ENCODE measurements around the gene LRRC1.

Gene LRRC1

GRCh38 chr6:53847796-53848314 lies 53.0 kb downstream of the LRRC1 start:
- no peak for DNase-seq (ENCODE audit: low spot score)

DNA sequence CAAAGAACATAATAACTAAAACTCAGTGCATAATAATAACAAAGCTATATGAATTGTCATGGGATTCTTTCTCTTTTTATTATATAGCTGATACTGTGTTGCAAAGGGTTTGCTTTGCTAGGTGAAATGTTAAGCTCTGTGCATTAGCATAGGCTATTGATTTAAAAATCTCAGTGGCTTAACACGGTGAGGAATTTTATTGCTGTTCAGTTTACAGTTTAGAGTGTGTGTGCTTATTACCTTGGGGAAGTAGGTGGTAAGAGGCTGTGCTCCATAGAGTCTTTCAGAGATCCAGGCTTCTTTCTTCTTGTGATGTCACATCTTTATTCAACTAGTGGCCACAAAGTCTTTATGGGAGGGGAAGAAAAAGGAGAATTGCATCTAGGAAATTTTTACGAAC lies 55.7 kb downstream of the LRRC1 start:
- DNase-seq (ENCODE audit: low spot score) = no peak

DNA sequence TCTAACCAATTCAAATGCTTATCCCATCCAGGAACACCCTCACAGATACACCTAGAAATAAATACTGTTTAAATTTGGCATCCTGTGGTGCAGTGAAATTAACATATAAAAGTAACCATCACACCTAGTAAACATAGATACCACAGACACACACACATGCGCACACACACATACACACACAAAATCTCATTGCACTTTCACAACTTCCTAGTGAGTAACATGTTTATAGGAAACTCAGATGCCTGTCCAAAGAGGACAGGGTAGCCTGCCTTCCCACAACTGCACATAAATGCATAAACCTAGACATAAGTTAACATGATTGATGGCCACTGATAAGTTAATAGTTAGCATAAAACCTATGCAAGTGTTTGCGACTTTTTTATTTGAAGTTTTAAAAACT lies 56.8 kb downstream of the LRRC1 start:
- no peak for DNase-seq (ENCODE audit: low spot score)

GRCh38 chr6:53852805-53853204 lies 58.0 kb downstream of the LRRC1 start:
- no peak for DNase-seq (ENCODE audit: low spot score)

DNA sequence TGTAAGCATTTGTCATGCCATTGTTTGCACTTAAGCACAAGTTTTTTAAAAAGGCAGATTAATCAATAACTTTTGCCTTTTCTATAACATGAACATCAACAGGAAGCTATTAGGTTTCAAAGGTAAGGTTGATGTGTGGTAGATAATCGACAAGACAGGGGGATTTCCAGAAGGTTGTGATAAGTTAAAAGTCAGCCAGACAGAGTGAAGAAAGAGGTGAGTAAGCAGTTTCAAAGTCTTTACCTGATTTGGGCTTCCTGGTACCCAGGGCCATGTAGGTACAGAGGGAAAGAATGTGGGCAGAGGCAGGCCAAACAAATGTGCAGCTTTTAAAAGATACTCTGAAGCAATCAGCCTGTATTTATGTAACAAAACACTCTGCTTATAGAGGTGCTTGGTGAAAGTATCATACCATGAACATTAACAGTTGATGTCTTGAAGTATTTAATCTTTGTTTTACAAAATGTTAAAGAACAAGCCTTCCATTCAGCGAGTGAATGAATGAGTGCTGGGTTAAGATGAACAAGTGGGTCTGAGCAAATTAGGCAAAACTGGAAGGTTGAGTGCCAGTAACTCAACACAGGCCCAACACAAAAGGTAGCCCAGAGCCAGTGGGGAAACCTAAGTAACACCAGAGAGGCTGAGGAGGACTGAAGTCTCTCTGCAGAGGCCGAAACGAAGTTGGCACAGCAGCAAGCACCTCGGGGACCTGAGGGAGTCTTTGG lies 60.2 kb downstream of the LRRC1 start:
- DNase-seq (ENCODE audit: low spot score) = no peak

DNA sequence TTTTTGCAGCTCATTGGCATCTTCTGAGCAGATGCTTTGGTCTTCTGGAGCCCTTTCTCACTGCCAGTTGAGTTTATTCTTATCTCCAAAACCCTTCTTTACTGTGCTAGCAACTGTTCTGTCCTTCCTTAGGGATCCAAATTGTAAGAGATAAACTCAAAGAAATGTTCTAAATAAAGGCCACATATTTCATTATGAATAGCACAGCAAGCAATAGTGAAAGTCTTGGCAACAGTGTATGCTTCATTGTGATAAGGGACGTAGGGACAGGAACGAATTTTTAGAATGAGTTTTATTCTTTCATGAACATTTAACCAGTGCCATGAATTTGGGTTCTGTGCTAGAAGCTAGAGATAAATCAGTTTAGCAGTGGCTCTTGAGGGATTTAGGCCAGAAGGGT lies 61.1 kb downstream of the LRRC1 start:
- no peak for DNase-seq (ENCODE audit: low spot score)

GRCh38 chr6:53857318-53858094 lies 62.7 kb downstream of the LRRC1 start:
- DNase-seq (ENCODE audit: low spot score) = no peak

- DNase-seq (ENCODE audit: low spot score) = no peak
Observed at GRCh38 chr6:53858196-53858595, 63.4 kb downstream of the LRRC1 start.

GRCh38 chr6:53858913-53859312 lies 64.1 kb downstream of the LRRC1 start:
- DNase-seq (ENCODE audit: low spot score) = no peak

GRCh38 chr6:53860511-53860910 lies 65.7 kb downstream of the LRRC1 start:
- peak; percentile 68 for DNase-seq (ENCODE audit: low spot score)

- DNase-seq (ENCODE audit: low spot score) = no peak
Observed at GRCh38 chr6:53861518-53861917, 66.7 kb downstream of the LRRC1 start.

GRCh38 chr6:53862662-53863462 lies 68.1 kb downstream of the LRRC1 start:
- DNase-seq (ENCODE audit: low spot score) = peak; percentile 78

DNA sequence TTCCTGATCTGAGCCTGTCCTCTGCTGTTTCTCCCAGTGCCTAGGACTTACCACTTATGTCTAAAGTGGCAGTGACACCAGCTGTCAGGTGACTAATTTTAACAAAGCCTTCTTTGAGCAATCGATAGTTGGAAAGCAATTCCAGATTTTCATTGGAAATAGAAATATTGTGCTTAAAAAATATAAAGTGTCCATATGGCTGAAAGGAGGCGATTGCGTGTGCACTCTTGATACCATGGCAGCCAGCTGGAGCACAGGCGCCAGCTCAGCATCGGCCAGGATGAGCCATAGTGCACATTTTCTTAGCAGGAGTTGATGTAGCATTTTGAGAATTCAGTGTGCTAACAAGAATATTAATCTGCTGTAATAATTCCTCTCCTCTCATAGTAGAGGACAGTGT lies 70.0 kb downstream of the LRRC1 start:
- DNase-seq (ENCODE audit: low spot score) = peak; percentile 29

DNA sequence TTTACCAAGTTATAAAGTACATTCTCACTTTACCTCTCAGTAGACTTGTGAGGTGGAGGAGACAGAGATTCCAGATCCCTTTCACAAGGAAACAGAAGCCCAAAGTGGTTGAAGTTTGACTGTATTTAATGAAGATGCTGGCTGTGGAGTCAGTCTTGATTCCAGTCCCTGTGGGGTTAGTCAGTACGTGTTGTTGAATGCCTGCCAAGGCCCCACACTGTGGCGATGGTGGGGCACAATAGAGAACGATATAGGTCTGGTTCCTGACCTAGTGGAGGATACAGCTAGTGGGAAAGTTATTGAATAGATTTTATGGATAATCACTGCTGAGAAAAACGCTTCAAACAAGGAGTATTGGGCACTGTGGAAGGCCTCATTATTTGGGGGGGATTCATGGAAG lies 71.4 kb downstream of the LRRC1 start:
- no peak for DNase-seq (ENCODE audit: low spot score)

DNA sequence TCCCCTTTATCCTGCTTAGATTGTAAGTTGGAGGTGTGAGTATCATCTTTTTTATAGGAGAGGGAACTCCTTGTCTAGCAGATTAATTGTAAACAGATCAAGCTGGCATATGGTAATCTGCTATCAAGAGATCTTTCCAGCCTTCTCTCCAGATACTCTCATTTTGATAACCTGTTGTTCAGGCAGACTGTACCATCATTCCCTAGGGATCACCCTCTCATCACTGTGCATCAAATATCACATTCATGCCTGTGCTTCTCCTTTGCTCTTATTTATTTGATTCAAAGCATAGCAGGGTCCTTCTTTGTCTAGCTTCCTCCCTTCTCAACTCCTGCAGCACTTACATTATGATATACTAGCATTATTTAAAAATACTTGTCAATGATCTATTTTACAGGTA lies 73.8 kb downstream of the LRRC1 start:
- DNase-seq (ENCODE audit: low spot score) = no peak

- DNase-seq (ENCODE audit: low spot score) = no peak
Observed at GRCh38 chr6:53869964-53870363, 75.2 kb downstream of the LRRC1 start.

- DNase-seq (ENCODE audit: low spot score) = no peak
Observed at GRCh38 chr6:53873922-53874321, 79.1 kb downstream of the LRRC1 start.

GRCh38 chr6:53874964-53875363 lies 80.2 kb downstream of the LRRC1 start:
- DNase-seq (ENCODE audit: low spot score) = no peak

DNA sequence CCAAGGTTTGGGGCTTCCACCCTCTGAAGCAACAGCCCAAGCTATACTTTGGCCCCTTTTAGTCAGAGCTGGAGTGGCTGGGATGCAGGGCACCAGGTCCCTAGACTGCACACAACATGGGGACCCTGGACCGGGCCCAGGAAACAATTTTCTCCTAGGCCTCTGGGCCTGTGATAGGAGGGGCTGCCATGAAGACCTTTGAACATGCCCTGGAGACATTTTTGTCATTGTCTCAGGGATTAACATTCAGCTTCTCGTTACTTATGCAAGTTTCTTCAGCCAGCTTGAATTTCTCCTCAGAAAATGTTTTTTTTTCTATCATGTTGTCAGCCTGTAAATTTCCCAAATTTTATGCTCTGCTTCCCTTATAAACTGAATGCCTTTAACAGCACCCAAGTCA lies 82.3 kb downstream of the LRRC1 start:
- no peak for DNase-seq (ENCODE audit: low spot score)

DNA sequence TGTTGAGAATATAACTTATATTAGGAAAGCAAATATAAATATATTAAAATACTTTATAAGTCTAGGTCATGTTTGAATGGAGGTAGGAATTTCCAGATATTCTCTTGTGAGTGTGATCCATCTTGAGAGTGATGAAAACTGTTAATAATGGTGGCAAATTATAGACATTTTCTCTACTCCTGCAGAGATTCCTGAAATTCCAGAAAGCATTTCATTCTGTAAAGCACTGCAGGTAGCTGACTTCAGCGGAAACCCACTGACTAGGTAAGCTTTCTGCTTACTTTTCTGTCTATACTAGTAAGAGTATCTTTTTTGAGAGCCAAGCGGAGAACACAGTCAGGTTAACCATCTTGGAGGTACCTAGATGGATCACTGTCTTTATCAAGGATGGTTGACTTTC lies 84.0 kb downstream of the LRRC1 start:
- no peak for DNase-seq (ENCODE audit: low spot score)

- DNase-seq (ENCODE audit: low spot score) = no peak
Observed at GRCh38 chr6:53879608-53880007, 84.8 kb downstream of the LRRC1 start.

DNA sequence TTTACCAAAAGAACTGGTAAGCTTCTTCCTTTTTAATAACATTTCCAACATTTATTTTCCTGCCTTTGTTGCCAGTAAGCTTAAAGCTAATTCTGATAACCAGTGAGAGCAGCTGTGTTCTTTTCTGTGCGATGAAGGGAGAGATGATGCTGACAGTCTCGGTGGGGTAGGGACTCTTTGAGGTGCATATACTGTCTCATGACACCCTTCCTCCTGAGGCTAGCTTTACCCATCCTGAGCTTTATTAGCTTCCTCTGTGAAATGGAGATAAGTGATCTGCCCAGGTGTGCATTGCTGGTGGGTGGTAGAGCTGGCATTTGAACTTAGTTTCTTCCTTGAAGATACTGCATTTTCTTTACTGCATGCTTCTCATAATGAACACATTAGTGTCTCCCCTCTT lies 92.5 kb downstream of the LRRC1 start:
- no peak for DNase-seq (ENCODE audit: low spot score)

DNA sequence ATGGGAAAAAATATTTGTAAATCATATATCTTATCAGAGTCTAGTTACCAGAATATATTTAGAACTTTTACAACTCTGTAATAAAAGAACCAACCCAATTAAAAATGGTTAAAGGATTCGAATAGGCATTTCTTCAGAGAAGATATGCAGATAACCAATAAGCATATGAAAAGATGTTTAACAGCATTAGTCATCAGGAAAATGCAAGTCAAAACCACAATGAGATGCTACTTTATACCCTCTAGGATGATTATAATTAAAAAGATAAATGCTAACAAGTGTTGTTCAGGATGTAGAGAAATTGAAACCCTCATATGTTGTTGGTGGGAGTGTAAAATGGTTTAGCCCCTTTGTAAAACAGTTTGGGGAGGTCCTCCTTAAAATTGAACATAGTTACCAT lies 94.1 kb downstream of the LRRC1 start:
- DNase-seq (ENCODE audit: low spot score) = no peak
